Activated T-cell treated with anti-CD3 and anti-CD28 coated beads for 1 hour (primary cell): ENCODE results near the gene CD320.
"Not testable (repeated sequence)": the region's sequence is repeated elsewhere in the genome, so short reads cannot be mapped to it uniquely, and the experiment has no call there.

ENCODE experiments used
- DNase-seq: peaks from one replicate; pipeline ENCODE4 v3.0.0-alpha.2; 2020; ENCODE audit warnings: low read depth

Gene CD320

DNA sequence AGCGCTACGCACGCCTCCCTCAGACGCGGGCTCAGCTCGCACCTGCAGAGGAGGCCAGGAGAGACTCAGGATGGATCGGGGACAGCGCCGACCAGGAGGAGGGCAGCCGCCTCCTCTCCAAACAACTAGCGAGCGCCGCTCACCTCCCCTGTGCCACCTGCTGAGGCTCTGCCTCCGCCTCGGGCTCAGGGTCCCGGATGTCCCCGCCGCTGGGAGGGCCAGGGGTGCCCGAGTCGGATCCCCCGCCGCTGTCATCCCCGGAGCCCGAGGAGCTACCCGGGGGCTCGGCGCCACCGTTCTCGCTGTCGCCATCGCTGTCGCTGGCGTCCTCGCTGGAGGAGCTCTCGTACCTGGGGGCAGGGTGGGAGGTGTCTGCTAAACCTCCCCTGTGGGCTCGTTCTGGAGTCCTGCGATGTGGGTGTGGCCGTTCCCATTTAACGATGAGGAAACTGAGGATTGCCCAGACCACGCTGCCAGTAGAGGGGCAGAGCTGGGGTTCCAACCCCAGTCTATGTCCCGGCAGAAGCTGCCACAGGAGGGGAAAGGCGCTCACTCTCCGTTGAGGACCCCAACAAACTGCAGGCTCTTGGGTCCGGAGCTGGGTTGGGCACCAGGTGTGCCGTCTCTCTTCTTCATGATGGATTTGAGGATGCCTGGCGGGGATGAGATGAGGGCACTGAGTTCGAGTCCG is 25.8 kb upstream of the CD320 start:
- DNase-seq, result no peak

DNA sequence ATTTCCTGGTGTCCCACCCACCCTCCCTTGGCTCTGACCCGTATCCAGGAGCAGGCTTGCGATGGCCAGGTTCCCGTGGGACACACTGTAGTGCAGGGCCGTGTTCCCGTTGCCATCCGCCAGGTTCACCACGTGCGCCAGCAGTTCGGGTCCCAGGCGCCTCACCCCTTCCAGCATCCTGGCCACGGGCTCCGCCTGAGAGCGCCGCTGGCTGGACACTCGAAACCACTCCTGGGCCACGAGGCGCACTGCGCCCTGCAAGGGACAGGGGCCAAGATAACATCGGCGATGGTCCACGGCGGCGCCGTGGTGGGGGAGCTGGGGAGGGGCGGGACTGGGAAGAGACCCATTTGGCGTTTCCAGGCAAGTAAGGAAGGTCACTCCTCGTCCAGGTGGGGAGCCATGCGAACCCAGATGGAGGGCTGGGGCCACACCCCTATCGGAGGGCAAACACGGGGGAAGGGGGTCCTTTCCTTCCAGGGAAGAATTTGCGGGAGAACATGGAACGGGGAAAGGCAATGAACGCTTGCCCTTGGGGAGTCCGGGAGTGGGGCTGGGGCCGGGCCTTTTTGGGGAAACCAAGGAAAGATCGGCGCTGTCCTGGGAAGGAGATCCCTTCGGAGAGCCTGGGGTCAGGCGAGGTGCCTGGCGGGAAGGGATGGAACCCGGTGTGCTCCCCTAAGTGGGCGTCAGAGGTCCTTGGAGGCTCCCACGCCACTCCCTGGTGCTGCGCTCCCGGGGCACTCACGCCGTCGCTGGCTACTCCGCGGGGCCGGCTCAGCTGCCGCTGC is 25.0 kb upstream of the CD320 start:
- no peak for DNase-seq

DNA sequence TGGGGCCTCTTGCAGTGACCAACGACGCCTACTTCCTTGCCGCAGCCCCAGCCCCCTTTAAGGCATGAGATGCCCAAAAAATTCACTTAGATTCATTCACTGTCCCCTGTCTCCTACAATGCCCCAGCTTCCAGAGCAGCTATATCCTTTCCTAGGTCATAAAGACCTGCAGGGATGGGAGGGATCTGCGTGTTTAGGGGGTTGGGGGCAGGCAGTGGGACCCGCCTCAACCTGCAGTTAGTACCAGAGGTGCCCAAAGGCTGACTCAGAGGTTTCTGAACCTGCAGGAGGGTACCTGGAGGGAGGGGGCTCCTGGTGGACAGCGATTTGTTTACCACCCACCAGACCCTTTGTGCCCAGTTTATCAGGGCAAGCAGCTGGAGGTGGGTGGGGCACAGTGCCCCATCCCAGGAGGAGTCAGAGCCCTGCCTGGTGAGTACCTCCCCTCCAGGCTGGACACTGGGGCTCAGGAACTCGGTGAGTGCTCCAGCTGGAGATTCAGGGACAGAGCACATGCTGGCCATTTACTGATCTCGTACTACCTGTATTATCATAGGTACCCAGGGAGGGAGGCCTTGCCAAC is 23.2 kb upstream of the CD320 start:
- DNase-seq, result no peak

- DNase-seq, result no peak
Observed at GRCh38 chr19:8329996-8330395, 21.8 kb upstream of the CD320 start.

DNA sequence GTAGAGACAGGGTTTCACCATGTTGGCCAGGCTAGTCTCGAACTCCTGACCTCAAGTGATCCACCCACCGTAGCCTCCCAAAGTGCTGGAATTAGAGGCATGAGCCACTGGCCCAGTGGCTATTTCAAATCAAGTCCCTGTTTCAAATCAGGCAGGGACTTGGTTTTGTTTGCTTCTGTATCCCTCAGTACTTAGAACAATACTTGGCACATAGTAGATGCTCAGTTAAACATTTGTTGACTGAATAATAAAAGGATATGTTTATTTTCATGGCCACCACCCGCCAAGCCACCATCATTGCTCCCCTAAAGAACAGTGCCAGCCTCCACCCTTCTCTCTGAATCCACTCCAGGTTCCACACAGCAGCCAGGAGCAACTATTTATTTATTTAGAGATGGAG is 17.3 kb upstream of the CD320 start:
- no peak for DNase-seq

DNA sequence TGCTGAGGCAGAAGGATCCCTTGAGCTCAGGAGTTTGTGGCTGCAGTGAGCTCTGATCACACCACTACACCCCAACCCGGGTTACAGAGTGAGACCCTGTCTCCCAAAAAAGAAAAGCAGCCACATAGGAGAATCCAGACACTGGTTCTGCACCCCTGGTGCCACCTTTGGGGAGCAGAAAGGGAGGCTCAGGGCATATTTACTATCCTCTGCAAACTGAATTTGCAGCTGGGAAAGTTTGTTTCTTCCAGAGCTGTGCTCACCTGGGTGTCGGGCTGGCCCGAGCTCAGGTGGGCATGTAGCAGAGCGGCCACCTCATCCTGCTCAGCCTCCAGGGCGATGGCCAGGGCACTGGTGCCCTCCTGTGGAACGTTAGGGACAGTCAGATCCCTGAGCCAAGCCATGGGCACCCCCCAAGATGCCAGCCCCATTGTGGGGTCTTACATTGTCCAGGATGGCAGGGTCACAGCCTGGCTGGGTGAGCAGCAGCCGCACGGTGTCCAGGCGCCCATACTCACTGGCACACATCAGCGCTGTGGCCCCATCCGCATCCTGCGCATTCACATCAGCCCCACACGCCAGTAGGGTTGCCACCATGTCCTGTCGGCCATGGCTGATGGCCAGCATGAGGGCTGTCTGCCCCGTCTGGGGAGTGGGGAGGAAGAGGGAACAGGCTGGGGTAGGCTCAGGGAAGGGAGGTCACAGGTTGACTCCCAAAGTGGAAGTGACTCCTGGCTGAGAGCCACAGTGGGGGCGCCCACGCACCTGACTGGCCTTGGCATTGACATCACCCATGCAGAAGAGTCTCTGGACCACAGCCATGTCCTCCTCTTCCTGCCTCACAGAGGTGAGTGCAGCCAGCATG is 16.3 kb upstream of the CD320 start:
- no peak for DNase-seq

GRCh38 chr19:8323781-8324185 is 15.6 kb upstream of the CD320 start:
- no peak for DNase-seq

DNA sequence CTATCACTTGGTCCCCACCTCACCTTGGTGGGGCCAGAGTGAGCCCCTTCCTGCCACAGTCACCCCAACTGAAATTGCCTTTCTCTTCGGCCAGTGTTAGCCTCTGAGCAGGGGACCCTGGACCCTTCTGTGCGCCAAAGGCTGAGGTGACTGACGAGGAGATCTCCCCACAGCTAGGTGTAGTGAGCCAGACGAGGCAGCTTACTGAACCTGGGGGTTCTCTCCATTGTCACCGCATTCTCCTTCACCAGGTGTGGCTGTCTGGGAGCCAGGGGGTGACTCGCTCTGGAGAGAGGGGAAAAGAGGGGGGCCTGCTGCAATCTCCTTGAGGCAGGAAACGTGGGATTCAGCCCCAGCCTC is 14.5 kb upstream of the CD320 start:
- DNase-seq, result no peak

- DNase-seq, result no peak
Observed at GRCh38 chr19:8321986-8322637, 14.0 kb upstream of the CD320 start.

DNA sequence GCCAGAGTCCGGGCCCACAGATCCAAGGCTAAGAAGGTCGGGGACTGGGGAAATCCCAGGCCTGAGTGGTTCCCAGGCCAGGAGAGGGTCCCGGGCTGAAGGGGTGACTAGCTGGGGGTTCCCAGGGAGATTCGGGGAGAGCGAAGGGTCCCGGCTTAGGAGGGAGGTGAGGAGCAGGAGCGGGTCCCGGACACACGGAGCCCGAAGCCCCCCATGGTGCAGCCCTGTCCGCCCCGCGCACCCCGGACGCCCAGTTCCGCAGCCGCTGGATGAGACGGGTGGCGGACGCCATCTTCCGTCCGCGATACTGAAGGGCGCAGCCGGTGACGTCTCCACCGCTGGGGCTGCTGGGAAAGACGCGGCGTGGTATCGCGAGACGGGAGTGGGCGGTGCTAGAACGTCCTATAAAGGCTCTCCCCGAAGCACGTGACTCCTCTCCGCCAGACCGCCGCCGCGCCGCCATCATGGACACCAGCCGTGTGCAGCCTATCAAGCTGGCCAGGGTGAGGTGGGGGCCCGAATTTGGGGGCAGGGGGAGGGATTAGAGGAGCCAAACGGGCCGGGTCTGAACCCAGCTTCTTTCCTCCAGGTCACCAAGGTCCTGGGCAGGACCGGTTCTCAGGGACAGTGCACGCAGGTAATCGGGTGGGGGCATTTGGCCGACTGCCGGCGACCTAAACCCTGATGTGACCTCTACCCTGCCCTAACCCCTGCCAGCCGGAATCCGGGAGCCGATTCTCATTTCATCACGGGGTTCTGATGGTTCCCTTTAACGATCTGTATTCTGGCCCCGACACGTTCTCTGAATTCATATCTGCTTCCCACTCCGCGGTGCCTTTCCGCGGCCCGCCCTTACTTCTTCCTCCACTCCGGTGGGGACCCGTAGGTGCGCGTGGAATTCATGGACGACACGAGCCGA is 13.2 kb upstream of the CD320 start, which contains the start of the genes NDUFA7 and RPS28:
Gene NDUFA7 (minus strand): TSS at position 309 of the 919 bp plus-strand sequence. CDS start 17 bp downstream, at position 292.
Gene RPS28 (plus strand): TSS at position 430 of the 919 bp plus-strand sequence. CDS start 35 bp downstream, at position 465.
- peak; percentile 96 for DNase-seq

DNA sequence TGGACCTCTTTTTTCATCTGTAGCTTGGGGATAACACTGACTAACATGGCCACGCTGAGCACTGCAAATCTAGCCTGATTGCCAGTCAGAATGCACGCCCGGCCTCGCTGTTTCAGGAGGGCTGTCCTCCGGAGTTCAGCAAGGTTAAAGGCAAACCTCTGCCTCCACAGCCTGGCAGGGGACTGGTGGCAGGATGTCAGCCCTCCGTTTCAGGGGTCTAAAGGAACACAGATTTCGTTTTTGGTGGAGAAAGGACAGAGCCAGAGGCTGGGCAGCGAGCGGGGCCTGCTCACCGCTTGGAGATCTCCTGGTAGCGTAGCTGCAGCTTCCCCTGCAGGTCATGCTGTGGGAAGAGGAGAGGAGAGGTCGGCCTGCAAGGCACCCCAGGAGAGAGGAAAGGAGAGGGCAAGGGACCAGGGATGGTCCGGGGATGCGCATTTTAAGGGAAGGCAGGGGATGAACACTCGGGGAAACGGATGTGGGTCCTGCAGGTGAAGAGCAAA is 12.5 kb upstream of the CD320 start:
- DNase-seq, result no peak

DNA sequence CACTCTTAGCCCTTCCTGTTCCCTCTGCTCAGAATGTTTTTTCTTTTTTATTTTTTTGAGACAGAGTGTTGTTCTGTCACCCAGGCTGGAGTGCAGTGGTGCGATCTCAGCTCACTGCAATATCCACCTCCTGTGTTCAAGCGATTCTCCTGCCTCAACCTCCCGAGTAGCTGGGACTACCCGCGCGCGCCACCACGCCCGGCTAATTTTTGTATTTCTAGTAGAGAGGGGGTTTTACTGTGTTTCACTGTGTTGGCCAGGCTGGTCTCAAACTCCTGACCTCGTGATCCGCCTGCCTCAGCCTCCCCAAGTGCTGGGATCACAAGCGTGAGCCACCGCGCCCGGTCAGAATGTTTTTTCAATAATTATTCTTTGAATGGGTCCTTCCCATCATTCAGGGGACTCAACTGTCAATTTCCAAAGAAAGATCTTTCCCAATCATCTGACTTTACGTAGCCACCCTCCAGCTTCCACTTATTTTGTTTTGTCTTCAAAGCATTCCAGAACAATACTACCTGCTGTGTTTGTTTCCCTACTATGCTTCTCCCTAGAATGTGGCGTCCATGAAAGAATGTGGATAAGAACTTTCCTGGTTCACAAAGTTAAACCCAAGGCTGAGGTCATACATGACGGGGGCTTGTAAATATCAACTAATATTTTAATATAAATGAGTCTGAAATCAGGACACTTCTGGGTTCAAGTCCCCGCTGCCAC is 11.8 kb upstream of the CD320 start:
- no peak for DNase-seq

DNA sequence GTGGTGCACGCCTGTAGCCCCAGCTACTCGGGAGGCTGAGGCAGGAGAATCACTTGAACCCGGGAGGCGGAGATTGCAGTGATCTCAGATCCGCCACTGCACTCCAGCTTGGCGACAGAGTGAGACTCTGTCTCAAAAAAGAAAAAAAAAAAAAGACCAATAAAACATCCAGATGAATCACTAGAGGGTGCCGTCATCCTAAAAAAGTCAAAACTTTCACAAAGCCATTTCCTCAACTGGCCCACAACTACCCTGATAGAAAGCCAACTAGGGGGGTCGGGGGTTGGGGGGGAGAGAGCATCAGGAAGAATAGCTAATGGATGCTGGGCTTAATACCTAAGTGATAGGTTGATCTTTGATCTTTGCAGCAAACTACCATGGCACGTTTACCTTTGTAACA is 10.7 kb upstream of the CD320 start:
- DNase-seq, result not testable (repeated sequence)

GRCh38 chr19:8316351-8317125 is 8.4 kb upstream of the CD320 start:
- DNase-seq, result no peak

DNA sequence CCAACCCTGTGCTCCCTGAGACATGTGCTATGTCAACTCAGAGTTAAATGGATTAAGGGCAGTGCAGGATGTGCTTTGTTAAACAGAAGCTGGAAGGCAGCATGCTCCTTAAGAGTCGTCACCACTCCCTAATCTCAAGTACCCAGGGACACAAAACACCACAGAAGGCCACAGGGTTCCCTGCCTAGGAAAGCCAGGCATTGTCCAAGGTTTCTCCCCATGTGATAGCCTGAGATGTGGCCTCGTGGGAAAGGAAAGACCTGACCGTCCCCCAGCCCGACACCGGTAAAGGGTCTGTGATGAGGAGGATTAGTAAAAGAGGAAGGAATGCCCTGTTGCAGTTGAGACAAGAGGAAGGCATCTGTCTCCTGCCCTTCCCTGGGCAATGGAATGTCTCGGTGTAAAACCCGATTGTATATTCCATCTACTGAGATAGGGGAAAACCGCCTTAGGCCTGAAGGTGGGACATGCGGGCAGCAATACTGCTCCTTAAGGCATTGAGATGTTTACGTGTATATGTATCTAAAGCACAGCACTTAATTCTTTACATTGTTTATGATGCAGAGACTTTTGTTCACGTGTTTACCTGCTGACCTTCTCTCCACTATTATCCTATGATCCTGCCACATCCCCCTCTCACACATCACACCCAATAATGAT is 7.0 kb upstream of the CD320 start:
- not testable (repeated sequence) for DNase-seq

DNA sequence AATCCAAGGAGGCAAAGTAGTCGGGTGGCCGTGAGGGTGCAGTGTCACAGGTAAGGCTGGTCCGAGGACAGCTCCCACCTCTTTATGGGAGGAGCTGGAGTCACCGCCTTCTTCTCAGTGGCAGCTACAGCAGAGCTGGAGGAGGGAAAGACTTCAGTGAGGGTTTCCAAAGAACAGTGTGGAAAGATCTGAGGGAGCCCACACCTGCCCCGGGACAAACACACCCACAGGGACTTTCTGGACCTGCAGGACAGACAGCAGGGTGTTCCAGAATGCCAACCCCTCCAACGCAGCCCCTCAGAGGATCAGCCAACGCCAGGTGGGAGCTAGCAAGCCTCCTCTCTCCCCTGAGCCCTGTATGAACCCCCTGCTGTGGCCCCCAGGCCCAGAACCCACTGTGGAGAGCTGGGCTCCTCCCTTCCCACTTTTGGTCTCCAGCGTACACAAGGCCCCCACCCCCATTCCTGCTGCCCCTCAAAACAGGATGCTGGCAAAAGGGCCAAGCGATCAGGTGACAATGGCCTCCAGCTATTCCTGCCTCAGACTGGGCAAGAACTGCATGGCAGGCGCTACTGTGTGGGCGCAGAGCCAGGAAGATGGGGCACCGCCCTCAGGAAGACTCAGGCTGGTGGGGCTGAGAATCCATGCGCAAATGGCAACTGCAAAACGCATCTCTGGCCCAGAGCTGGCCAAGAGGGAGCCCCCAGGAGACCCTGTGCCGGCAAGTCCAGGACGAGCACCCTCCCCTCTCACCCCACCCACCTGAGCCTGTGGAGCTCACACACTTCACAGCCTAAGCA is 3.5 kb upstream of the CD320 start:
- DNase-seq, result no peak

- no peak for DNase-seq
Observed at GRCh38 chr19:8310342-8311055, 2.3 kb upstream of the CD320 start.
